ENCODE data around the gene C19orf44. TPM values are rescaled to one million over a fixed set of nuclear protein-coding genes. Genes with fewer than 3 reads are reported as not detected.
"Not testable (repeated sequence)": the region's sequence is repeated elsewhere in the genome, so short reads cannot be mapped to it uniquely, and the experiment has no call there.

The C19orf44 gene
- total RNA-seq, 3 donors from 2014 or later, result 5.9 to 11.1 (median 6.4) TPM

DNA sequence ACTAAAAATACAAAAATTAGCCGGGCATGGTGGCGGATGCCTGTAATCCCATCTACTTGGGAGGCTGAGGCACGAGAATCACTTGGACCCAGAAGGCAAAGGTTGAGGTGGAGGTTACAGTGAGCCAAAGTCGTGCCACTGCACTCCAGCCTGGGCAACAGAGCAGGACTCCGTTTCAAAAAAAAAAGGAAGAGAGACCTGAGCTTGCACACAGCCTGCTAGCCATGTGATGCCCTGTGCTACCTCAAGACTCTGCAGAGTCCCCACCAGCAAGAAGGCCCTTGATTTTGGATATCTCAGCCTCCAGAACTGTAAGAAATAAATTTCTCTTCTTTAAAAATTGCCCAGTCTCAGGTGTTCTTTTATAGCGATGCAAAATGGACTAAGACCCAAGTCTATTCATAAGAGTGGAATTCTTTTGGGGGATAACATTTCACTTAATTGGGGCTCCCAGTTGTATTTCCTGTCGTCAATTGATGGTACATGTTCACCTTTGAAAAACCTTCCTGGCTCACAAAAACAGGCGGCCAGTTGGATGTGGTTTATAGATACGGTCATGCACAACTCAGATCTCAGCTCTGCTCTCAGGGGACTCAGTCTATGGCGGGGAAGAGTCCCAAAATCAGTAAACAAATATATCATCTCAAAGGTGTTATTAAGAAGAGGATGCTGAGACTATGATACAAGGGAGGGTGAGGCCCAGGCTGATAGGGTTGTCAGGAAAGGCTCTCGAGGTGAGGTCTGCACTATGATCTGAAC, 48.5 kb downstream of the C19orf44 start:
- no peaks in the 10 kb centered on the region for H3K9me3 ChIP-seq
- H3K27ac ChIP-seq, result no peak overlapping the region
- no peaks in the 10 kb centered on the region for H3K27me3 ChIP-seq
- H3K36me3 ChIP-seq, result no peaks in the 10 kb centered on the region
- TF ChIP-seq POLR2A (IDR thresholded peaks at IDR 0.05), result no peak
- no peak for TF ChIP-seq POLR2AphosphoS5 (IDR thresholded peaks at IDR 0.05)
- no peak for TF ChIP-seq CTCF (IDR thresholded peaks at IDR 0.05)
- no peak overlapping the region for H3K4me3 ChIP-seq
- DNase-seq (ENCODE audit: low spot score in 2 of 2), result no peak
- intact Hi-C loops (cut with DNase I; ENCODE audit: low total_unique reads), result no loop called here
- H3K4me1 ChIP-seq, result peaks cover 7 to 8% of the 10 kb centered on the region in 2 donors

- no peak for DNase-seq (ENCODE audit: low spot score in 2 of 2)
- intact Hi-C loops (cut with DNase I; ENCODE audit: low total_unique reads), result no loop called here
Observed at GRCh38 chr19:16548956-16549355, 52.8 kb downstream of the C19orf44 start.

GRCh38 chr19:16551902-16552301, 55.7 kb downstream of the C19orf44 start:
- H3K36me3 ChIP-seq; H3K9me3 ChIP-seq; H3K4me3 ChIP-seq; H3K27ac ChIP-seq; intact Hi-C loops (cut with DNase I; ENCODE audit: low total_unique reads); H3K27me3 ChIP-seq; DNase-seq (ENCODE audit: low spot score in 2 of 2); H3K4me1 ChIP-seq: not testable (repeated sequence)

More at GRCh38 chr19:16548956-16549355, 52.8 kb downstream of the C19orf44 start:
- no peak for TF ChIP-seq POLR2A (IDR thresholded peaks at IDR 0.05)
- no peak for TF ChIP-seq CTCF (IDR thresholded peaks at IDR 0.05)
- TF ChIP-seq POLR2AphosphoS5 (IDR thresholded peaks at IDR 0.05), result no peak
- H3K4me3 ChIP-seq, result no peak overlapping the region
- no peaks in the 10 kb centered on the region for H3K27me3 ChIP-seq
- H3K27ac ChIP-seq, result no peak overlapping the region
- no peaks in the 10 kb centered on the region for H3K36me3 ChIP-seq
- H3K4me1 ChIP-seq, result no peaks in the 10 kb centered on the region
- H3K9me3 ChIP-seq, result no peaks in the 10 kb centered on the region

GRCh38 chr19:16554776-16555175, 58.6 kb downstream of the C19orf44 start:
- no peaks in the 10 kb centered on the region for H3K9me3 ChIP-seq
- H3K27me3 ChIP-seq, result no peaks in the 10 kb centered on the region
- DNase-seq (ENCODE audit: low spot score in 2 of 2), result no peak
- no peaks in the 10 kb centered on the region for H3K36me3 ChIP-seq
- H3K27ac ChIP-seq, result no peak overlapping the region
- intact Hi-C loops (cut with DNase I; ENCODE audit: low total_unique reads), result no loop called here
- H3K4me3 ChIP-seq, result no peak overlapping the region
- TF ChIP-seq POLR2A (IDR thresholded peaks at IDR 0.05) (no peak), CTCF (IDR thresholded peaks at IDR 0.05) (no peak), POLR2AphosphoS5 (IDR thresholded peaks at IDR 0.05) (no peak)
- no peaks in the 10 kb centered on the region for H3K4me1 ChIP-seq

DNA sequence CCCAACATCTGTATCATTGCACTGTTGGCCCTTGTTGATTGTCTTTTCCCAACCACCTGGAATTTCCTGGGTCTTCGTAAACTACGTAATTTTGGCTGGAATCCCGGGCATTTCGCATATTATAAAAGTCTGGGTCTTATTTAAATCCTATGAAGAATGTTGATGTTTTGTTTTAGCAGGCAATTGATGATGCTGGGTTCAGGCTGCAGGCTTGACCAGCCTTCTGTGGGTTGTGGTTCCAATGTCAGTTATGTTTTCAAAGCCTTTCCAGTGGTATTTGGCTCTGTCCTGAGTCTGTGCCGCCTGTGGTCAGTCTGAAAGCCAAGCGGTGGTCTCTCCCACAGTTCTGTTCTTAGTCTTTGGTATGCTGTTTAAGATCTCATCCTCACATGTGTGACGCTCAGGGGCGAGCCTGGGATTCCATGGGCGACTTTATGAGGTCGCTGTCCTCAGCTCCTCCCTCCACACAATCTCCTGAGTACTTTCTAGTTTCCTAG, 63.6 kb downstream of the C19orf44 start:
- H3K9me3 ChIP-seq, result no peaks in the 10 kb centered on the region
- H3K4me1 ChIP-seq, result no peaks in the 10 kb centered on the region
- intact Hi-C loops (cut with DNase I; ENCODE audit: low total_unique reads), result no loop called here
- no peaks in the 10 kb centered on the region for H3K27me3 ChIP-seq
- H3K27ac ChIP-seq, result no peak overlapping the region
- no peak overlapping the region for H3K4me3 ChIP-seq
- no peaks in the 10 kb centered on the region for H3K36me3 ChIP-seq
- DNase-seq (ENCODE audit: low spot score in 2 of 2), result no peak
- TF ChIP-seq POLR2A (IDR thresholded peaks at IDR 0.05), result no peak
- no peak for TF ChIP-seq CTCF (IDR thresholded peaks at IDR 0.05)
- no peak for TF ChIP-seq POLR2AphosphoS5 (IDR thresholded peaks at IDR 0.05)

Data from breast epithelium (tissue), 4 donors.